HS-5 (cell line): ENCODE measurements around the gene TCL1B.
"Not testable (repeated sequence)": the region's sequence is repeated elsewhere in the genome, so short reads cannot be mapped to it uniquely, and the experiment has no call there.

Experiments
- DNase-seq: peaks from one replicate; pipeline ENCODE4 v3.0.0-alpha.2; 2012; ENCODE audit warnings: low read depth

TCL1B gene

GRCh38 chr14:95703341-95703740 is 17.1 kb downstream of the TCL1B start:
- DNase-seq: no peak

DNA sequence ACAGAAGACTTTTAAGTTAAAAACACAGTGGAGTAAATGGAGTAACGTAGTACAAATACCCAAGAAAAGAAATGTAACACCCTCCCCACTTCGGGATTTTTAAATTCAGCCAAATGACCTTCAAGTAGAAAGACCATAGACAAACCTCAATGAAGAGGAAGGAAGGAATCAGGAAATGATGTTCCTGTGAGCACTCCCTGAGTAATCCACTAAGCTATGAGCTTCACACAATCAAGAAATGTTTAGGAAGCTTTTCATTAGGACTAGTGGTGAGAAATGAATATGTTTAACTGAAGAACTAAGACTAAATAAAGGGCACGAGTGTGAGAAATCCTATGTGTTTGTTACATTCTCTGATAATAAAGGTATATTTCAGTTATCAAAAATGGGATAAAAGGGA is 17.6 kb downstream of the TCL1B start:
- DNase-seq: no peak

GRCh38 chr14:95705518-95705917 is 19.3 kb downstream of the TCL1B start:
- no peak for DNase-seq

DNA sequence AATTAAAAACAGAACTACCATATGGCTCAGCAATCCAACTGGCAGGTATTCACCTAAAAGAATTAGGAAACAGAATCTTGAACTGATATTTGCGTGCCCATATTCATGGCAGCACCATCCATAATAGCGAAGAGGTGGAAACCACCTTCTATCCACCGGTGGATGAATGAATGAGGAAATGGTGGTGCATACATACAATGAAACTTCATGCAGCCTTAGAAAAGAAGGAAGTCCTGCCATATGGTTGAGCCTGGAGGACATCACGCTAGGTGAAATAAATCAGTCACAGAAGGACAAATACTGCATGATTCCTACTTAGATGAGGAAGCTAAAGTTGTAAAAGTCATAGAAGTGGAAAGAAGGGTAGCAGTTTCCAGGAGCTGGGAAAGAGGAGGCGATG is 21.1 kb downstream of the TCL1B start:
- DNase-seq: no peak

DNA sequence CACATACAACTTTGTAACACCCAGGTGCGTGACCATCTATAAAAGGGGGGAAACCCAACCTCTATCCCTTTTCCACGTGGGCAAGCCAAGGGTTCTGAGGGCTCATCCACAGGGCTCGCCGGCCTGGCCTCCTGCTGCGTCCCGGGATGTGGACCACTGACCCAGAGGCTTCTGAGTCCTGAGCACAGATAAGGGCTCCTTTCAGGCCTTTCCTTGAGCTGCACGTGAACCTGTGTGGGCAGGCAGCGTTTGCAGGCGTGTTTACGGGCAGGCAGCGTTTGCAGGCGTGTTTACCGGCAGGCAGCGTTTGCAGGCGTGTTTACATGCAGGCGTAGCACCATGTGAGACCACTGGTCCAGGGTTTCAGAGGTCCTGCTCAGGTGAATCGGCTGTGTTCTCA is 23.9 kb downstream of the TCL1B start:
- DNase-seq: no peak

DNA sequence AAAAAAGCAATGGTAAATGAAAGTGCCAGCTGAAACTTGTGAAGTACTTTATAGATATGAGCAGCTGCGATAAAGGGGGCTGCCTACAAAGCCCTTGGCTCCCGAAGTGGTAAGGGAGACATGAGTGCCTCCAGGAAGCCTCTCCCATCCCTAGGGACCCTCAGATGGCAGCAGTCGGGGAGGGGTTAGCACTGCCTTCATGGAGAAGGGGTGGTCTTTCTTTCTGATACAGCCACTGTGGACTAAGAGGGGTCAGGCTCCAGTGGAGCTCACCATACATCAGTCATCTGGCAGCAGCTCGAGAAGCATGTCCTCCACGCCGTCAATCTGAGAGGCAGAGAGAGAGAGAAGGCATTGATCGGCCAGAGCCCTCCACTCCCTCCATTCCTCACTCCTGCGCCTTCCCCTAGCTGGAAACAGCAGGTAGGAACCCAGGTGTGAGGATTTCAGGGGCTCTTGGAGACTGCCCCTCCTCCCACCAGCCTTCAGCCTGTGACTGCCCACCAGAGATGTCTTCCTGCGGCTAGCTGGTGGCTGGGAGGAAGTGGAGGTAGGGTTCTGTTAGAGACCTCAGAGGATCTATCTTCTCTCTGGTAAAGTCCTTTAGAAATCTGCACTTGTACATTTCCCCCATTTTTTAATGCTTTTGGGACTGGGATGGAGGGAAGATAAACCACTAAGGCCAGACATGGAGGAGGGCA is 25.4 kb downstream of the TCL1B start:
- no peak for DNase-seq

DNA sequence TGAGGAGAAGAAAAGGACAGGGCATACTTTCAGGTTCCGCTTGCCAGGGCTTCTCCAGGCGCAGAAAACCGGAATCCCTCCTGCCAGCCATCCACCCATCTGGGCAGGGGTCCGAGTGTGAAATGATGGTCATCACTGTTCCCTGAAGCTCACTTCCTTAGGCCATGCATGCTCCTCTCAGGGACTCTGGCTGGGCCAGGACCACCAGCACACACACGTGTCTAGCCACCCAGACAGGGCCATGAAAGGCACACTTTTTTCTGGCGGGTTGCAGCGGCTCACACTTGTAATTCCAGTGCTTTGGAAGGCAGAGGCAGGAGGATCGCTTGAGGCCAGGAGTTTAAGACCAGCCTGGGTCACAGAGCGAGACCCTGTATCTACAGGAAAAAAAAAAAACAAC is 26.2 kb downstream of the TCL1B start:
- DNase-seq: no peak

DNA sequence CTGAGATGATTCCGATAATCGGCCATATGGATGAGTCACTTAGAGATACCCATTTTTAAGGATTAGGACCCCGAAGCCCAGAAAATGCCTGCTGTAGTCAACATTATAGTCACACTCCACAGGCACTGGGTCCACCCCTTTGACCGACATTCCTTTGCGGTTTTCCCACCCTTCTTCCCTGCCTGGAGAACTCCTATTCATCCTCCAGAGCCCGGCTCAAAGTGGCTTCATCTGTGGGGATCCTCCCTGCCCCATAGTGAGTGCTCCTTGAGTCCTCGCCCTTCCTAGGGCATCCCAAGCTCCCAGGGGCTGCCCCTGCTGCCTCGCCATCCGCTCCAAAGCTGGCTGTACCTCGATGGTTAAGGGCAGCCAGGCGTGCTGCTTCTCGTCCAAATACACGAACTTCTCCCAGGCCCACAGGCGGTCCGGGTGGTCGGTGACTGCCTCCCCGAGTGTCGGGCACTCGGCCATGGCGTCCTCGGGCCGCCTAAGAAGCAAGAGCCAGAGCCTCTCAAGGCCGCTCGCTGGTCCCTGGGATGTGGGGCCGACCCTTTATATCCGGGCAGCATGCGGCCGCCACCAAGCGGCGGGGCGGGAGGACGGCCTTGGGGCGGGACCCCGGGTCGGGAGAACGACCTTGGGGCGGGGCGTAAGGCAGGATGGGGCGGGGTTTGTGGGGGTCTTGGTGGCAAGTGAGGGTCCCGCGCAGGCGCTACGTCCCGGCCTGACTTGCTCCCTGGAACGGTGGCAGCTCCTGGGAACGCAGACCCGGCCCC is 27.6 kb downstream of the TCL1B start, which contains the start of gene TCL1A:
Gene TCL1A (minus strand): TSS at position 530 of the 776 bp plus-strand sequence. CDS start 59 bp downstream, at position 471.
- no peak for DNase-seq

DNA sequence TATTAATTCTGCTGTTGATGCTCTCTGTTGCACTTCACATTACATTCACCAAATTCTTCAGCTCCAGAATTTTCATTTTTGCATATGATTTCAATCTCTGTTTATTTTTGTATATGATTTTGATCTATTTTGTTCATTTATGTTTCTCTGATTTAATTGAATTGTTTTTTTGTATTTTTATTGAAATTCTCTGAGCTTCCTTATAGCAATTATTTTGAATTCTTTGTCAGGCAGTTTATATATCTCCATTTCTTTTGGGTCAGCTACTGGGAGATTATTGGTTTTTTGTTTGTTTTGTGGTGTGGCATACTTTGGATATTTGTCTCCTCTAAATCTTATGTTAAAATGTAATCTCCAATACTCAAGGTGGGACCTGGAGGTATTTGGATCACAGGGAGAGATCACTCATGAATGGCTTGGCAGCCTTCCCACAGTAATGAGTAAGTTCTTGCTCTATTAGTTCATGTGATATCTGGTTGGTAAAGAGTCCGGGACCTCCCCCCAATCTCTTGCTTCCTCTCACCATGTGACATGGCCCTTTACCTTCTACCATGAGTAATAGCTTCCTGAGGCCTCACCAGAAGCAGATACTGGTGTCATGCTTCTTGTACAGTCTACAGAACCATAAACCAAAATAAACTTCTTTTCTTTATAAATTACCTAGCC is 36.4 kb downstream of the TCL1B start:
- no peak for DNase-seq

GRCh38 chr14:95725685-95726336 is 39.6 kb downstream of the TCL1B start:
- no peak for DNase-seq

DNA sequence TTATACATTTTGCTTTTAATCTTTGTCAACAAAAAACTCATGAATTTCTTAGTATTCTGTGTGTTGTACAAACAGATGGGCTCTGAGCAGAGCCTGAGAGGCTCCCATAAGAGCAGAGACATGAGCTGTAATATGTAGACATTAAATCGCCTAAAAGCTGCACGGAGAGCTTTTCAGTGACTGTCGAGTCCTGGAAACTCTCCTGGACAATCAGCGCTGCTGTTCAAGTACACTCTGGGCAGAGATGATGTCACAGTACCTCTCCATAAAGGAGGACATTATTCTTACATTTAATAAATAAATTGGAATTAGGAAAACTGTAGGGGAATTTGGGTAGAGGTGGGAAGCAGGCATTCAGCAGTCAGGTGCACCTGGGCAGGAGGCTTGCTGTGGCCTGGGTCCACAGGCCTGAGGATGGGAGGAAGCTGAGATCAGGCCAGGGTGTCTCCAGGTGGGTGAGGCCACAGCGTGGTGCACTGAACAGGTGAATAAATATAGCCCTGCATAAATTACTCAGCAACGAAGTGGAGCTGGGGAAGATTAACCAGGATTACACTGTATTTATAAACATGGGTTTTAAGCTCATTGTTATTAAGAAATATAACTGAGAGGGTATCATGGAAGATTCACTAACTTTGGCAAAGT is 41.0 kb downstream of the TCL1B start:
- DNase-seq: no peak

- not testable (repeated sequence) for DNase-seq
Observed at GRCh38 chr14:95729402-95730028, 43.3 kb downstream of the TCL1B start.

DNA sequence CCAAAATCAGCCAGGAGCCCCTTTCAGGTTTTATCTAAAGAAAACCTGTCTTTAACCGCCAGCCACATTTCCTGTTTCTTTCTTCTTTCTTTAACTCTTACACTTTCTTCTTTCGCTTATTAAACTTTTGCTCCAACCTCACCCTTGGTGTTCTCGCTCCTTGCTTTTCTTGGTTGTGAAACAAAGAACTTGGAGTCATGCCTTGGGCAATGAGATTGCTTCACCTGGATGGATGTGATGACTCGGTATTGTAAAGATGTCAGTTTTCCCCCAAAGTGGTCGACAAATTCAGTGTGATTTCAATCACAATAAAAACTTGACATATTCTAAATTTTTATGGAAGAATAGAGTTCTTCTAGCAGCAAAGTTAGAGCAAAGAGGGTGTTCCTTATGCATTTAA is 43.9 kb downstream of the TCL1B start:
- DNase-seq: no peak

GRCh38 chr14:95733212-95733611 is 47.0 kb downstream of the TCL1B start:
- DNase-seq: no peak

GRCh38 chr14:95739356-95739755 is 53.1 kb downstream of the TCL1B start:
- DNase-seq: no peak

DNA sequence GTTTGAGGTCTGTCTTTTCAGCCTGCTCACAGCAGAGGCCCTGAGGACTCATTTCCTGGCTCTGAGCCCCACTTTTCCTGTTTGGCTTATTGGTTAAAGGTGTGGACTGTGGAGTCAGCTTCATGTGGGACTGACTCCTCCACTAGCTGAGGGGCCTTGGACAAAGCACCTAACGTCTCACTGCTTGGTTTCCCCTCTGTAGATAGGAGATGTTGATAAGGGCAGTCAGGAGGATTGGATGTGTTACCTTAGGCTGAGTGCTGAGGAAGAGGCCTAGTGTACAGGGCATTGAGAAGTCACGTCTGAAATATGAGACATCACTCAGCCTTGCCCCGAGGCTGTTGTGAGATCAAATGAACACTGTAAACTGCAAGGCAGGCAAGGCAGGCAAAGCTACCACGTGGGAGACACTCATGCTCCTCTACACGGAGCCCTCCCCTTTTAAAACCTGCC is 54.8 kb downstream of the TCL1B start:
- DNase-seq: no peak

DNA sequence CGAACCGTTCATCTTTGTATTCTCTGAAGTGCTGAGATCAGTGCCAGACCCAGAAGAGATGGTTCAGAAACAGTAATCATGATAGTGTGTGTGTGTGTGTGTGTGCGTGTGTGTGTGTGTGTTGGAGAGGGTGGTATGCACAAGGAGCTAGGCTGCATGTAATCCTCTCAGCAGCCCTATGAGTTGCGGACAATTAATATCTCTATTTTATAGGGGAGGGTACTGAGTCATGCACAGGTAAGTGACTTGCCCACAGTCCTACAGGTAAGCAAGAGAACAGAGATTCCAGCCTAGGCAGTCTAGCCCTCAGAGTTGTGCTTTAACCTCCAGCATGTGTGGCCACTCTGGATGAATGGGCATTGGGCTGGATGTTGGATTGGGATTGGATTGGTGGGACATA is 55.6 kb downstream of the TCL1B start:
- DNase-seq: no peak
